Fibroblast of peridontal ligament (primary cell): ENCODE data around the gene GLS2.
A peak's percentile ranks its signal among the peaks of the same experiment; 100 is the strongest.
"Not testable (repeated sequence)": the region's sequence is repeated elsewhere in the genome, so short reads cannot be mapped to it uniquely, and the experiment has no call there.

Source experiments
- DNase-seq: peaks from one replicate; pipeline ENCODE4 v3.0.0-alpha.2; 2010; ENCODE audit errors: extremely low read depth

GLS2 gene

DNA sequence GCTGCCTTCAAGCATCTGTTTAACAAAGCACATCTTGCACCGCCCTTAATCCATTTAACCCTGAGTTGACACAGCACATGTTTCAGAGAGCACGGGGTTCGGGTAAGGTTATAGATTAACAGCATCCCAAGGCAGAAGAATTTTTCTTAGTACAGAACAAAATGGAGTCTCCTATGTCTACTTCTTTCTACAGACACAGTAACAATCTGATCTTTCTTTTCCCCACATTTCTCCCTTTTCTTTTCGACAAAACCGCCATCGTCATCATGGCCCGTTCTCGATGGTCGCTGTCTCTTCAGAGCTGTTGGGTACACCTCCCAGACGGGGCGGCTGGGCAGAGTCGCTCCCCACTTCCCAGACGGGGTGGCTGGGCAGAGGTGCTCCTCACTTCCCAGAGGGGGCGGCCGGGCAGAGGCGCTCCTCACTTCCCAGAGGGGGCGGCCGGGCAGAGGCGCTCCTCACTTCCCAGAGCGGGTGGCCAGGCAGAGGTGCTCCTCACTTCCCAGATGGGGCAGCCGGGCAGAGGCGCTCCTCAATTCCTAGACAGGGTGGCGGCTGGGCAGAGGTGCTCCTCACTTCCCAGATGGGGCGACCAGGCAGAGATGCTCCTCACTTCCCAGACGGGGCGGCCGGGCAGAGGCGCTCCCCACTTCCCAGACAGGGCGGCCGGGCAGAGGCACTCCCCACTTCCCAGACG lies 5.6 kb upstream of the GLS2 start:
- DNase-seq = not testable (repeated sequence)

DNA sequence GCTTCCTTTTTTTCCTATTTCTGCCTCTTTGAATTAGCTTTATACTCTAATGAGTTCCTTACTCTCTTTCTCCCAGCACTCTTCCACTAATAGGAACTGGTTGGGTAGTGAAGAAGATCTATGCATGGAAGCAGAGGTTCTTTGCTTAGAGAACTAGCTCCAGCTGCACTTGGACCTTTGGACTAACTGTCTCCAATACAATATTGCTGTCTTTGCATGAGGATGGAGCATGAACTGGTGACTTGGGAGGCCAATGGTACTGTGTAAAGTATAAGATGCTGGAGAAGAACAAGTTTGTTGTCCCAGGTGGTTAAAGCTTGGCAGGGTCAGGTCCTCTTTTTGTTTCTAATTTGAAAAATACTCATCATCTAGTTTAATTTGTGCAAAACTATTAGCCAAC lies 2.4 kb upstream of the GLS2 start:
- DNase-seq = no peak

GRCh38 chr12:56487448-56488040 lies 417 bp downstream of the GLS2 start:
- DNase-seq = no peak

DNA sequence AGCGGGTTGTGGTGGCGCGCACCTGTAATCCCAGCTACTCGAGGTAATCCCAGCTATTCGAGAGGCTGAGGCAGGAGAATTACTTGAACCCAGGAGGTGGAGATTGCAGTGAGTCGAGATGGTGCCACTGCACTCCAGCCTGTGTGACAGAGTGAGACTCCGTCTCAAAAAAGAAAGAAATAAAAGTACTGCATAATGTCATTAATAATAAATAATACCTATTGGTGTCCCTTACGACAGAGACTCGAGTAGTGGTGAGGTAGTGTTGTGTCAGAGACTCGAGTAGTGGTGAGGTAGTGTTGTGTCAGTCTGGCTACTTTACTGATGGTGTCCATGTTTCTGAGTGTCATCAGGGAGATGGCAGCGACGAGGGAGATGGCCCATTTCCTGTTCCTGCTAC lies 1.3 kb downstream of the GLS2 start:
- DNase-seq = no peak

DNA sequence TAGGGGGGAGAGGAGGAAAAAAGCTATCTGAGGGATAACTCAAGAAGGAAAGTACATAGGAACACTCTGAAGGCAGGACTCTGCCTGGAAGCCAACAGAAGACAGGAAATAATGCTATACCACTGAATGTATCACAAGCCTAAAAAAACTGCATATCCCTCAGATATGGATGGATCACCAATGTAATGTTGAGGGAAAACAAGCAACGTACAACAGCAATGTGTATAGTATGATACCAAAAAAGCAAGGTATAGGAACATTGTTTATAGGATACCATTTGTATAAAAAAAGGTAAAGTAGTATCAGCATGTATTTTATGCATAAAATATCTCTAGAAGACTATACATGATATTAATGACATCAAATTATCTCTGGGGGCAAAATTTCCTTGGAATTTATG lies 3.4 kb downstream of the GLS2 start:
- no peak for DNase-seq

- DNase-seq = no peak
These were observed 8.3 kb downstream of the GLS2 start for GRCh38 chr12:56479625-56480024.

GRCh38 chr12:56477521-56478225 lies 10.3 kb downstream of the GLS2 start:
- DNase-seq = no peak

DNA sequence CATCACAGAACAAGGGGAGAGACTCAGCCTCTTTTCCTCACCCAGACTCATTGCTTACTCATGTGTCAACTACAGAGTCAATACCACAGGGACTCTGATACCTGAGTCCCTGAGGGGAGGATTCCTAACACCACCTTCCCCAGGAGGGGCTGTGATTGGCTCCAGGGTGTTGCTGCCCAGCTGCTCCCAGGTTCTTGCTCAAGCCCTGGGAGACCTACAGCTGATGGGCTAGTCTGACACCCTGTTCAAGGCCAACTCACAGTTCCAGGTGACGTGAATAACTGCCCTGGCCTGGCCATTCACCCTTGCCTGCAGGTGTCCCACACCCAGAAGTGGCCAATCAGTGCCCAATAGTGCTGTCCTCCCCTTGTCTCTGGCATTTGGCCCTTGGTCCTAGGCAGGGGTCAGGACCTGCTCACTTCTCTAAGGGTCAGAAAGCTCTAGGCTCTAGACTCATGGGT lies 11.0 kb downstream of the GLS2 start:
- no peak for DNase-seq

DNA sequence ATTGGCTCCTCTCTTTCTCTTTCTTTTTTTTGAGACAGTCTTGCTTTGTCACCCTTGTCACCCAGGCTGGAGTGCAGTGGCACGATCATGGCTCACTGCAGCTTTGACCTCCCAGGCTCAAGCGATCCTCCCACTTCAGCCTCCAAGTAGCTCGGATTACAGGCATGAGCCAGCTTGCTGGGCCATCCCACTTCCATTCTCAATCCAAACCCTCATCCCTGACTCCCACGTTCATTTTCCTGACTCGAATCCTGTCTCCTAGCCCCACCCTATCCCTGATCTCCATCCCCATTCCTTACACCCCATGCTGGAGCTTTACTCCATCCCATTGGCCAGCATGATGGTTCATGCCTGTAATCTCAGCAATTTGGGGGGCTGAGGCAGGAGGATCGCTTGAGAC lies 11.8 kb downstream of the GLS2 start:
- no peak for DNase-seq

DNA sequence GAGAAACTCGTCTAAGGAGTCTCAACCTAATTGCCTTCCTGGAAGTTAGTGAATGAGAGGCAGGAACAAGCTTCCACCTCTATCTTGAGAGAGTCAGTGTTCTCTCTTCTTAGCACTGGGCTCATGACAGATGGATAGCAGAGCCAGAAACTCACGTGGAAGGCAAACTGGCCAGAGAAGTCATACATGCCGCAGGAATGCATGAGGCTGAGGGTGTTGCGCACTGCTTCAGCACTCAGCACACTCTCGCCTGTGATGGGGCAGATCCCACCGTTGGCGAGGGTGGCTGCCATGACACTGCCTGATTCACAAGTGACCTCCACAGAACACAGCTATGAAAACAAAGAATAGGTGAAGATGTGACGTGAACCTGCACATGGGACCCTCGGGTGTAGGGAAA lies 13.6 kb downstream of the GLS2 start:
- DNase-seq = no peak

- no peak for DNase-seq
These were observed 18.7 kb downstream of the GLS2 start for GRCh38 chr12:56469007-56469930.

- DNase-seq = peak; percentile 89
These were observed 19.6 kb downstream of the GLS2 start, which contains the start of gene SPRYD4 for GRCh38 chr12:56468216-56469006. TSS of gene SPRYD4 (plus strand) at chr12:56468578. CDS start at chr12:56468592, 14 bp downstream.

- DNase-seq = no peak
These were observed 25.4 kb downstream of the GLS2 start for GRCh38 chr12:56462565-56462964.

- no peak for DNase-seq
These were observed 26.5 kb downstream of the GLS2 start for GRCh38 chr12:56461235-56462159.

- DNase-seq = no peak
These were observed 30.1 kb downstream of the GLS2 start for GRCh38 chr12:56457817-56458216.

DNA sequence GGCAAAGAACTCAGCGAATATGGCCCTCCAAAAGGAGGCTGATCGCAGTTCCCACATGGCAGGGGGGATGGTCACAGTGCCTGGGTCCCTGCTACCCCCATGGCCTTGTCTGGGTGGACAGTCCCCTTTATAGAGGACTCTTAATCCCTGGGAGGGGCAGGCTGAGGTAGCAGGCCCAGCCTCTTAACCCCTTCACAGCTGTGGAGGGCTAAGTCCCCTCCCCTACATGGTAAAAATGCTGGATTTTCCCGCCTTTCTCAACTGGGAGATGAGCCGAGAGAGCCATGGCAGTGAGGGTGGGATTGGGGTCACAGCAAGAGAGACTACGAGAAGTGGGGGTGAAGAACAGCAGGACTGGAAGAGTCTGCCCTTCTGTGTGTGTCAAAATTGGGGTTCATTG lies 33.4 kb downstream of the GLS2 start, which contains the start of gene MIP:
TSS of gene MIP (minus strand) at position 101 of the 400 bp plus-strand sequence. CDS start at position 57, 44 bp downstream.
- DNase-seq = no peak

GRCh38 chr12:56451147-56451546 lies 36.8 kb downstream of the GLS2 start:
- no peak for DNase-seq

DNA sequence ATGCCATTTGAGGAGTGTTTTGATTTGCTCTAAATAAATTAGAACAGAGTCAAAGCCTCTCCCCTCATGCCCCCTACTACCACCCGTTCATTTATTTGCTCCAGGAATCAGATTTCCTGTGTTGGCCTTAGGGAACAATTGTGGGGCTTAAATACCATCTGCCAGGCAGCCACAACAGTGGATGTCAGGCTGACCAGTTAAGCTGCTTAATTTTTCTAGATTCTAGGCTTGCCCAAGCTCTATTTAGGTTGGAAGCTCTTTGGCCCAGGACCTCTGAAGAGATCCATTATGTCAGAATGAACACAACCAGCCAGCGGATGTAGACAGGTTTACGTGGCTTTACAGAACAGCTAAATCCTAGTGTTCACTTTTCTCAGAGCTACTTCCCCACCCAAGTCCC lies 37.7 kb downstream of the GLS2 start:
- DNase-seq = no peak

GRCh38 chr12:56449622-56449984 lies 38.4 kb downstream of the GLS2 start:
- no peak for DNase-seq
